Measurements from ENCODE around the gene CCDC89. TPM values are rescaled to one million over a fixed set of nuclear protein-coding genes. Genes with fewer than 3 reads are reported as not detected.

CCDC89 gene
- total and polyA plus RNA-seq, 2 experiments from 2014 or later, result 0.31 TPM; not detected in 1

- no peaks in the 10 kb centered on the region for H3K9me3 Mint-ChIP-seq
- H3K4me1 ChIP-seq (ENCODE audit: insufficient read depth), result peaks cover 3% of the 10 kb centered on the region; the same call in 1 of the 2 replicates
- no peaks in the 10 kb centered on the region for H3K36me3 Mint-ChIP-seq (ENCODE audit: low read depth)
- no peak overlapping the region for H3K27ac ChIP-seq (ENCODE audit: low read depth)
- H3K4me3 Mint-ChIP-seq, result no peak overlapping the region
- peaks cover under 1% of the 10 kb centered on the region; the same call in 1 of the 3 replicates for H3K4me1 Mint-ChIP-seq
- H3F3A ChIP-seq (replicated peaks; ENCODE audit: low read depth), result no peaks in the 10 kb centered on the region
- H4K20me1 ChIP-seq (replicated peaks; ENCODE audit: insufficient read depth), result no peaks in the 10 kb centered on the region
- no peaks in the 10 kb centered on the region for H3K79me2 ChIP-seq (replicated peaks; ENCODE audit: insufficient read depth)
- no peaks in the 10 kb centered on the region for H3K36me3 ChIP-seq (ENCODE audit: insufficient read depth)
- H2AFZ ChIP-seq, result no peak overlapping the region
- no peaks in the 10 kb centered on the region for H3K27me3 ChIP-seq (ENCODE audit: insufficient read depth)
- no peak overlapping the region for H3K4me3 ChIP-seq
- no peaks in the 10 kb centered on the region for H3K9me2 ChIP-seq (ENCODE audit: insufficient read depth)
- H3K4me2 ChIP-seq, result no peak overlapping the region
- H3K27me3 Mint-ChIP-seq (ENCODE audit: insufficient read depth, low read depth, poor library complexity), result no peaks in the 10 kb centered on the region
- no peak overlapping the region for H3K27ac Mint-ChIP-seq
- DNase-seq (ENCODE audit: low spot score) (no peak), ATAC-seq (no peak)
- TF ChIP-seq NANOG (IDR thresholded peaks at IDR 0.05; ENCODE audit: borderline replicate concordance) (no peak), EZH2phosphoT487 (IDR thresholded peaks at IDR 0.05; ENCODE audit: unreplicated experiment) (no peak), CTCF (conservative IDR thresholded peaks at IDR 0.05; ENCODE audit: low read depth in 2 of 2) (no peak), STAT1 (IDR thresholded peaks at IDR 0.05; ENCODE audit: unreplicated experiment) (no peak), ZNF331 (CRISPR knock-in tag; IDR thresholded peaks at IDR 0.05; ENCODE audit: low read depth) (no peak)
These were observed 19.8 kb upstream of the CCDC89 start for GRCh38 chr11:85705800-85706199.

- H3K4me3 ChIP-seq, result no peak overlapping the region
- no peaks in the 10 kb centered on the region for H3K9me2 ChIP-seq (ENCODE audit: insufficient read depth)
- no peaks in the 10 kb centered on the region for H3K27me3 ChIP-seq (ENCODE audit: insufficient read depth)
- H3K9me3 Mint-ChIP-seq, result no peaks in the 10 kb centered on the region
- DNase-seq (ENCODE audit: low spot score), result no peak
- H3K4me1 Mint-ChIP-seq, result peaks cover 1% of the 10 kb centered on the region; the same call in 2 of the 3 replicates
- no peaks in the 10 kb centered on the region for H3K36me3 Mint-ChIP-seq (ENCODE audit: low read depth)
- no peak for ATAC-seq
- no peaks in the 10 kb centered on the region for H4K20me1 ChIP-seq (replicated peaks; ENCODE audit: insufficient read depth)
- no peak for TF ChIP-seq STAT1 (IDR thresholded peaks at IDR 0.05; ENCODE audit: unreplicated experiment)
- TF ChIP-seq EZH2phosphoT487 (IDR thresholded peaks at IDR 0.05; ENCODE audit: unreplicated experiment), result no peak
- TF ChIP-seq REST (IDR thresholded peaks at IDR 0.05; ENCODE audit: unreplicated experiment), result no peak
- TF ChIP-seq CREB1 (CRISPR knock-in tag; IDR thresholded peaks at IDR 0.05; ENCODE audit: low read depth), result no peak
- TF ChIP-seq EZH2 (IDR thresholded peaks at IDR 0.05; ENCODE audit: low read depth, unreplicated experiment), result no peak
- no peak for TF ChIP-seq NANOG (IDR thresholded peaks at IDR 0.05; ENCODE audit: borderline replicate concordance)
- no peak for TF ChIP-seq CTCF (conservative IDR thresholded peaks at IDR 0.05; ENCODE audit: low read depth in 2 of 2)
- no peak for TF ChIP-seq ZNF331 (CRISPR knock-in tag; IDR thresholded peaks at IDR 0.05; ENCODE audit: low read depth)
- no peak overlapping the region for H3K27ac ChIP-seq (ENCODE audit: low read depth)
- no peak overlapping the region for H3K27ac Mint-ChIP-seq
- no peaks in the 10 kb centered on the region for H3K36me3 ChIP-seq (ENCODE audit: insufficient read depth)
- no peaks in the 10 kb centered on the region for H3K4me1 ChIP-seq (ENCODE audit: insufficient read depth)
- no peaks in the 10 kb centered on the region for H3K79me2 ChIP-seq (replicated peaks; ENCODE audit: insufficient read depth)
- no peak overlapping the region for H3K4me2 ChIP-seq
- H3K27me3 Mint-ChIP-seq (ENCODE audit: insufficient read depth, low read depth, poor library complexity), result no peaks in the 10 kb centered on the region
- H3K4me3 Mint-ChIP-seq, result no peak overlapping the region
- no peak overlapping the region for H2AFZ ChIP-seq
- no peaks in the 10 kb centered on the region for H3F3A ChIP-seq (replicated peaks; ENCODE audit: low read depth)
These were observed 19.0 kb upstream of the CCDC89 start for GRCh38 chr11:85704967-85705366.

Data from GM23338 (cell line).